Retina (tissue), 1 donor: ENCODE measurements around the gene ELAVL3.
"Not testable (repeated sequence)": the region's sequence is repeated elsewhere in the genome, so short reads cannot be mapped to it uniquely, and the experiment has no call there.

Source experiments
- DNase-seq: peaks from one replicate; pipeline ENCODE4 v3.0.0-alpha.2; 2016

The ELAVL3 gene

GRCh38 chr19:11458236-11458900 lies 22.5 kb downstream of the ELAVL3 start:
- DNase-seq, result no peak

GRCh38 chr19:11457831-11458230 lies 23.0 kb downstream of the ELAVL3 start:
- no peak for DNase-seq

GRCh38 chr19:11457115-11457514 lies 23.7 kb downstream of the ELAVL3 start:
- no peak for DNase-seq

- DNase-seq, result no peak
Measured at GRCh38 chr19:11456659-11457058, 24.2 kb downstream of the ELAVL3 start.

GRCh38 chr19:11455233-11455554 lies 25.7 kb downstream of the ELAVL3 start:
- DNase-seq, result not testable (repeated sequence)

- DNase-seq, result no peak
Measured at GRCh38 chr19:11453468-11454341, 27.1 kb downstream of the ELAVL3 start.

- DNase-seq, result no peak
Measured at GRCh38 chr19:11452620-11453310, 28.1 kb downstream of the ELAVL3 start.

- peak; percentile 36 for DNase-seq
Measured at GRCh38 chr19:11451871-11452619, 28.8 kb downstream of the ELAVL3 start.

- no peak for DNase-seq
Measured at GRCh38 chr19:11451327-11451870, 29.4 kb downstream of the ELAVL3 start.

GRCh38 chr19:11450570-11451326 lies 30.1 kb downstream of the ELAVL3 start:
- peak; percentile 33 for DNase-seq

GRCh38 chr19:11448923-11449554 lies 31.8 kb downstream of the ELAVL3 start:
- no peak for DNase-seq

- DNase-seq, result no peak
Measured at GRCh38 chr19:11448410-11448809, 32.4 kb downstream of the ELAVL3 start.

GRCh38 chr19:11447347-11448262 lies 33.2 kb downstream of the ELAVL3 start:
- no peak for DNase-seq

GRCh38 chr19:11446652-11447301 lies 34.1 kb downstream of the ELAVL3 start:
- DNase-seq, result peak; percentile 66

GRCh38 chr19:11446271-11446651 lies 34.6 kb downstream of the ELAVL3 start:
- DNase-seq, result no peak

GRCh38 chr19:11445141-11445540 lies 35.7 kb downstream of the ELAVL3 start:
- DNase-seq, result no peak

GRCh38 chr19:11444059-11444458 lies 36.8 kb downstream of the ELAVL3 start:
- no peak for DNase-seq

GRCh38 chr19:11437955-11438354 lies 42.9 kb downstream of the ELAVL3 start:
- no peak for DNase-seq

GRCh38 chr19:11435833-11436313 lies 45.0 kb downstream of the ELAVL3 start:
- no peak for DNase-seq
